Left ventricle myocardium superior (tissue), 1 donor: ENCODE results near the gene TRIM65. TPM values are rescaled to one million over a fixed set of nuclear protein-coding genes. Genes with fewer than 3 reads are reported as not detected.
"Not testable (repeated sequence)": the region's sequence is repeated elsewhere in the genome, so short reads cannot be mapped to it uniquely, and the experiment has no call there.

ENCODE experiments used
- ATAC-seq: fragments of 200-7000 bp; cut with Tn5 transposase; one replicate; pipeline ENCODE4 v1.9.1; 2020; ENCODE audit warnings: mild to moderate bottlenecking, moderate library complexity
- DNase-seq: peaks from one replicate; pipeline ENCODE4 v3.0.0-alpha.2; 2020
- intact Hi-C: fragments of 100-400 bp; cut with micrococcal nuclease; formaldehyde crosslinking; loops from one replicate; pipeline ENCODE4 v1.11.0; 2022
- total RNA-seq: library from RNA; stranded (reverse); fragmentation: NEBNext Ultra II Directional; extraction: Animal tissue kit (Norgen Biotek cat#: 25700); gene quantifications from one replicate; pipeline ENCODE4 v1.2.1, GENCODE V29; 2021
- donor health status: DM: no; HTN: yes; CAD: no; lungs with severe emphysema.

The TRIM65 gene
- total RNA-seq, 1 donor from 2014 or later, result 11.4 TPM

DNA sequence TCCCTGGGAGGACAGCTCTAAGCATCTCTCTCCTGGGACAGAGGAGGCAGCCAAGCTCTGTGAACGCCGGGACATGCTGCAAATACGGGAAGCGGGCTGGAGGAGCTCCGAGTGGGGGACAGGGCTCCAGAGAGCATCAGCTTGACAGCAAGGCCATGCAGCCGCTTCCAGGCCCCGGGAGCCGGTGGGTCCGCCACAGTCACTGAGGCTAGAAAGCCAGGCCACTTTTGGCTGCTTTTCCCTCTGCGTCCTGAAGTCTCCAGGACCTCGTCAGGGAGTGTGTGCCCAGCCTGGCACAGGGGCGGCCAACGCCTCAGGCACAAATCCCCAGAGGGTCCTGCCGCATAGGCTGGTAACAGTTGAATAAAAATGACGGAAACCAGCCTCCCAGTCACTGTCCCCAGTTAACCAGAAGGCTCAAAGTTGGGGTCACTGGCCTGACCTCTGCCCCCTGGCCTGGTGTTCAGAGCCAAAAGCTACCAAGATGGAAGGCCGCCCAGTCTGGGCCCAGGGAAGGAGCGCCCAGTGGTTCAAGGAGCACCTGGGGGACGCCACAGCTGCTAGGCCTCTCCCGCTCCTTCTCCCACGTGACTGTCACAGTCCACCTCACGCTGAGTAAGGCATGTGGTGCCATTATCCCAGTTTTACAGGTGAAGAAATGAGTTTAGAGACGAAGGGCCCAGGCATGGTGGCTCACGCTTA is 3.2 kb upstream of the TRIM65 start:
- no peak for DNase-seq
- ATAC-seq, result no peak
- intact Hi-C loops, result loop anchor here (10.0 kb wide), 1 partner anchor 105 kb away; the partner anchor contains the start of gene CDK3

DNA sequence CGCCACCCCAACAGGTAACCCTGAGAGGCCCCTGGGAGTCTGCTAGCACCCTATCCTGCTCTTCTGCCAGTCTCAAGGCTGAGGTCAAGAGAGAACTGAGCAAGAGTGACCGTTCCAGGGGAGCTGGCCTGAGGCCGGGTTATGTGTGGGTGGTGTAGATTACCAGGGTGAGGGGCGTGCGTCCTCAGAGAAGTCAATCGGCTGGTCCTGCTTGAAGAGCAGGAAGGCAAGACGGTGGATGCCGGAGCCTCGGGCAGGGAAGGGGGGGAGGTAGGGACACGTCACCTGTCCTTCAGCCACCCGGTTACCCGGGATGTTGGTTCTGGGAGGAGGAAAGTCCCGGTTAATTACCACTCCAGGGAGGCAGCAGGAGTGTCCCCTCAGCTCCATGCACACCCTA is 2.6 kb upstream of the TRIM65 start:
- ATAC-seq, result no peak
- intact Hi-C loops, result no loop called here
- DNase-seq, result no peak

DNA sequence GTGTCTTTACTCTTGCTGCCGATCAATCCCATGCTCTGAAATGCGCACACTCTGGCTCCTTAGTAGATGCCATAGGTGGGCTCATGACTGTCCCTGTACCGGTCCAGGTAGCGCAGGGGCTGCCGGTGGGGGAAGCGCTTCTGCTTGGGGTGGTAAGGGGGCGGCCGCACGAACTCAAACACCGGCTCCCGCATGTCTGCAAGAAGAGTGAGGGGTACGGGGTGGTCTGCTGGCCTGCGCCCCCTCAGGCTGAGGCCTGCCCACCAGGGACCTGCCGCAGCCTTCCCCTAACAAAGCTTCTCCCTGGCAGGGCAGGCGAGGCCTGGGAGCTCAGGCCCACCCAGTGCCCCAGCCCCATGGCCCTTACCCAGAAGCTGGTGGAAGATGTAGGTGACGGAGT is 2.0 kb upstream of the TRIM65 start:
- intact Hi-C loops, result no loop called here
- DNase-seq (no peak), ATAC-seq (no peak)

DNA sequence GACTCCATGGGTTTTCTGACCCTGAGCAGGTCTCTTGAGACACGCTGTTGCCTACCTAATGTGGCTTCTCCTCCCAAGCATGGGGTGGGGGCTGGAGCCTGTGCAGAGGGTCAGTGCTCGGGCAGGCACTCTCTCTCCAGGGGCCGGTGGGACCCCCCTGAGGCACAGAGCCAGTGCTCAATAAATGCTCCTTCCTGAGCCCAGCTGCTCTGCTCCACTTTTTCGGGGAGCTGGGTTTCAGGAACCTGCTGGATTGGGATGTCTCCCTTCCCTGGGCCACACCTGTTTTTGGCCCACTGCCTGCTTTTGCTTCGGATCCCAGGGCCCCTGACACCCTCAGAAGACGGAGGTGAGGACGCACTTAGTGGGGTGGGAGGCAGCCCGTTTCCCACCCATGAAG is 1.3 kb upstream of the TRIM65 start:
- ATAC-seq (no peak), DNase-seq (no peak)
- intact Hi-C loops, result no loop called here

DNA sequence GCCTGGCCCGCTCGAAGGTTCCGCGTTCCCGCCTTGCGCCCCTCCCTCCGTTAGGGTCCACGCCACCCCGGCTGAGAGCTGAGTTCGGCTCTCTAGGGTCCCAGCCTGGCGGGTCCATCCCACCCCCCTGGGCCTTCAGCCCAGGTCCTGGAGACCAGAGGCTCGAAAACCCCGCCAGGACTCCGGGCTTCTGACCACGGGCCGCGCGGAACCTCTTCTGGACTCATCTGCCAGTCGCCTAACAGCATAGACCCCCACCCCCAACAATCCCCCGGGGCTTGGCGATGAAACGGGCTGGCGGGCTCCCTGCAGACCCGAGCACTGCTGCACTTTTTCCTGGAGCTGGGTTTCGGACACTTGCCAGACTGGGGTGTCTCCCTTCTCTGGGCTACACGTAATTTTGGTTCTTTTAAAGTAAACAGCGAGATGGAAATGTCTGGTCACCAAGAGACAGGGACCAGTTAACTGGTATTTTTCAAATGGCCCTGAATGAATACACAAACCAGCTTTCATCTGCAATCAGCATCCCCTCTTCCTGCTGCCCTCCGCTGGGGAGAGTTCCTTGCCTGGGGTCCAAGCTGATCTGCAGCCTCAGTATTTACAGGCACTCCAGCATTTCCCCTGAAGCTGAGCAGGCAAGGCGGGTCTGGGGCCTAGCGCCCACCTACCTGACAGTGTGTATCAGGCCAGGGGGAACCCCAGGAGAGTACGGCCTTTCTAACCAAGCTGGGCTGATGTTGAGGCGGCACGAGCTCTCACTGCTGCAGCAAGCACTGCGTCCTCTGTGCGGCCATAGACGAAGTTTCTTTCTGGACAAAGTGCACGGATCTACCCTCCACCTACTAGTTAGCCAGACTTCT is 639 bp upstream of the TRIM65 start:
- ATAC-seq (no peak), DNase-seq (no peak)
- intact Hi-C loops, result no loop called here

DNA sequence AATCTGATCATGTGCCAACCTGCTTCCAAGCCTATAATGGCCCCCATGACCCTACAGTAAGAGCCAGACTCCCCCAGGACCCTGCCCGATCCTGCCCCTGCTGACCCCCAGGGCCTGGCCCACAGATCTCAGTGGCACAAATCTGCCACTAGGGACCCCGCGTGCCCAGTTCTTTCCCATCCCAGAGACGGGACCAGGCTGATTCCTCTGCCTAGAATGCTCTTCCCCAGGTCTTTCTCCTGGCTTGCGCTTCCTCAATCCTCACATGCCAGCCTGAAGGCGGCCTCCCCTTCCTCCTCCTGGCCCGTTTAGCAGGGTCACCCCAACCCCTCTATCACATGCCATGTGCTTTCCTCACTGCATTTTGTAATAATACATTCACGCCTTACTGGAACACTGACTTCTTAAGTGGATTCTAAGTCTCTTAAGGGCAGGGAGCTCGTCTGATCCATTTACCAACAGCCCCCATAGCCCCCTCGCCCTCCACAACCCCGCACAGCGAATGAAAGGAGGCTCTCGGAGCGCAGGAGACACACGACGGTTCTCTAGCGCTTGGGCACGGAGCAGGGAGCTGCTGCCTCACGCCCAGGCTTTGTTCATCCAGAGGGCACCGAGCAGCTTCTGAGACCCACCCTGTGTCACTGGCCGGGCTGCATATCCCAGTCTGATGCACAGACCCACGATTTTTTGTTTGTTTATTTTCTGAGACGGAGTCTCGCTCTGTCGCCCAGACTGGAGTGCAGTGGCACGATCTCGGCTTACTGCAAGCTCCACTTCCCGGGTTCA is 1.2 kb downstream of the TRIM65 start:
- DNase-seq (peak; percentile 34), ATAC-seq (no peak)
- intact Hi-C loops, result no loop called here

DNA sequence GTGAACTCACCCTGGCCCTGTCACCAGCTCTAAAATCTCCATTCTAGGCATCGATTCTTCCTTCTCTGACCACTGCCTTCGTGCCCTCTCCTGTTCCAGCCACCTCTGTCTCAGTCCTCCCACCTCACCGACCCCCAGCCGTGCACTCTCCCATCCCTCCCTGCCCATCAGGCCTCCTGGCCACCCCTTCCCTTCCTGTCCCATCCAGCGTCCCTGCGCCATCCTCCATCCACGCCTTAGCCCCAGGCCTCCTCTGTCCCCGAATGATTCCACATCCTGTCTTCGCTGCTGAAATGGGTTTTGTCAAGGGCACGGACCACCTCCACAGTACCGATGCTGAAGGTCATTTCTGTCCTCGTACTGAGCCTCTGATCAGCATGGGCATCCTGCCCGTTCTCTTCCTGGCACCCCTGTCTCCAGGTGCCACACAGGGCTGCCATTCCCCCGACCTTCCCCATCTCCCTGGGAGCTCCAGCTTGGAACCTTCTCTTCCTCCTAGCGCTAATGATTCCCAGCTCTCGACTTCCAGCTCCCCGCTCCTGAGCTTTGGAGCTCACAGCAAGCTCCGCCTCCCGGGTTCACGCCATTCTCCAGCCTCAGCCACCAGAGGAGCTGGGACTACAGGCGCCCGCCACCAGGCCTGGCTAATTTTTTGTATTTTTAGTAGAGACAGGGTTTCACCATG is 2.6 kb downstream of the TRIM65 start:
- intact Hi-C loops, result no loop called here
- ATAC-seq, result no peak
- DNase-seq, result peak; percentile 45

DNA sequence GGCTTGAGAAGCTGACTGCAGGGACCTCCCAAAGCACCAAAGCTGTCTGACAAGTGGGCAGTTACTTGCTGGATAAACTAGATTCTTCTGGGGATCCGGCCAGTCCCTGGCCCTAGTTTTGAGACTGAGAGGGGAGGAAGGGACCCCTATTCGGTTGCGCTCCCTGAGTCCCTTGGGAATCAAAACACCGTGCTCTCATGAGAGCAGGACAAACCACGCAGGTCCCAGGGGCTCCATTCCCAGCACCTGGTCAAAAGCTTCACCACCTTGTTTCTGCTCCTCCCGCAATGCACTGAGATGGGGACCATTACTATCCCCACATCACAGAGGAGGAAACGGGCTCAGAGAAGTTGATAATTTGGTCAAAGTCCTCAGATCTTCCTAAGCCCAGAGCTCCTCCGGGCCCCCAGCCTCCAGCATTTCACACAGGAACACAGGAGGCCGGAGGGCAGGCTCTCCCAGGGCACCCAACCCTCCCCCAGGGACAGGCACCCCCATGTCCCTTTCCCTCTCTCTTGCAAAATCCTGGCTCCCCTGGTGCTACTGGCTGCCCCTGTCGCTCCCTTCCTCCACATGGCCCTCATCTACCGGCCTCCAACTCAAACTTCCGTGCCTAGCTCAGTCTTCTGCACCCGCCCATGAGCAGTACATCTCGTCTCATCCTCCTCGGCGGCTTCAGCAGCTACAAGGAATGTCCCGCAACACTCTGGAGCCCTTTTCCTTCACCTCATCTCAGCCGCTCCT is 3.3 kb downstream of the TRIM65 start:
- intact Hi-C loops, result no loop called here
- DNase-seq (no peak), ATAC-seq (no peak)

DNA sequence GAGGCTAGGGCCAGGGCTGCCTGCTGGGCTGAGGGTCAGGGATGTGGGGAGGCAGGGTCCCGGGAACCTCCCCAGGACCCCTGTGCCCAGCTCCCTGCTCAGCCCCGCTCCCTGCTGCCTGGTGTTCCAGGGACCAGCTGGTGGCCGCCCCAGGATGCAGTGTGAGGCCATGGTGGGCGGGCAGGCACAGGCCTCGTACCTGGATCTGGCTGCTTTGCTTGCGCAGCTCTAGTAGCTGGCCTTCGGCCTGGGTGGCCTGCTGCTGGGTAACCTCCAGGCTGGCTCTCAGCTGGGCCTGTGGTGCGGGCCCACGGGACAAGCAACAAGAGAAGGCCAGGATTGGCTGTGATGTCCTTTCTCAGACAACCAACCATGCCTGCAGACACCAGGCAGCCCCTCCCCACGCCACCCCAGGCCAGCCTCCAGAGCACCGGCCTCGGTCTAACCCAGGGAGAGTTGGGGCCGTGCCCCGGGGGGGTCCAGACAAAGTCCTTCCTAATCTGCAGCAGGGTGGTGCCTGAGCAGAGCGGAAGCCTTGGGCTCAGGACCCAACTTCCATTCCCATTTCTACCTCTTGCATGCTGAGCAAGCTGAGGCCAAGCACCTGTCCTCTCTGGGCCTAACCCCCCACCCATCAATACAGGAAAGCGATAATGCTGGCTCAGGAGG is 4.1 kb downstream of the TRIM65 start:
- intact Hi-C loops, result no loop called here
- ATAC-seq (no peak), DNase-seq (no peak)

DNA sequence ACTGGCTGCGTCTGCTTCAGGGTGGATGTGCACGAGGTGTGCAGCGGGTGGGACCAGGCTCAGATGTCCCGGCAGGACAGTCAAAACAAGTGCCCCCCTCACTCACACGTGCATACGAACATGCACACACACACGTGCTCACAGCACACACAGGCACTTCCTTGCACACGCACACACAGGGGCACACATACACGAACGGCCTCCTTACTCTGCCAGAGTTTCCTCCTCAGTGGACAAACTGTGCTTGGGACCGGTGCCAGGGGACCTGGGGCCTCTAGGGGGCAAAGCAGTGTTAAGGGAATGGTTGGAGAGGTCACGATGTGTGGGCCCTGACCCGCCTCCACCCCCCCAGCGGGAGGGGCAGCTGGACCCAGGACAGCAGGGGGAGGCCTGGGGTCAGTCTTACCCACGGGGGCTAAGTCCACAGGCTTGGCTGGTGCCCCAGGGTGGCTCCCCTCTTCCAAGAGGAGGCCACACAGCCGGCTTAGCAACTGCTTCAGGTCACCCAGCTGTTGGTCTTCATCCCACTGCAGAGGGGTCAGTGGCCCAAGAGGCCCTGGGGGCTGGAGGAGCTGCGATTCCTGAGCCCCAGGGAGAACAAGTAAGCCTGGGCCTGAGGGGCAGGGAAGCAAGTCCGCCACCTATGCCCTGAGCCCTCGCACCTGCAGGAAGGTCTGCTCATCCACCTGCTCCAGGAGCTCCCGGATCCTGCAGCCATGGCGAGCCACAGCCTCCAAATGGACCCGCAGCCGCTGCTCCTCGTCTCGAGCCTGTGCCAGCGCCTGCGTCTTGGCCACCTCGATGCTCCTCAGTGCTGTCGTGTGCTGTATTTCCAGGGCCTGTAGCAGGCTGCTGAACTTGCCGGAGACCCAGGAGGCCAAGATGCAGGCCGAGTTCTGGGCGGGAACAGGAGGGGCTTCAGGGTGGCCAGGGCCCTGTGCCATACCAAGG is 4.9 kb downstream of the TRIM65 start:
- intact Hi-C loops, result no loop called here
- DNase-seq, result no peak
- ATAC-seq, result no peak

DNA sequence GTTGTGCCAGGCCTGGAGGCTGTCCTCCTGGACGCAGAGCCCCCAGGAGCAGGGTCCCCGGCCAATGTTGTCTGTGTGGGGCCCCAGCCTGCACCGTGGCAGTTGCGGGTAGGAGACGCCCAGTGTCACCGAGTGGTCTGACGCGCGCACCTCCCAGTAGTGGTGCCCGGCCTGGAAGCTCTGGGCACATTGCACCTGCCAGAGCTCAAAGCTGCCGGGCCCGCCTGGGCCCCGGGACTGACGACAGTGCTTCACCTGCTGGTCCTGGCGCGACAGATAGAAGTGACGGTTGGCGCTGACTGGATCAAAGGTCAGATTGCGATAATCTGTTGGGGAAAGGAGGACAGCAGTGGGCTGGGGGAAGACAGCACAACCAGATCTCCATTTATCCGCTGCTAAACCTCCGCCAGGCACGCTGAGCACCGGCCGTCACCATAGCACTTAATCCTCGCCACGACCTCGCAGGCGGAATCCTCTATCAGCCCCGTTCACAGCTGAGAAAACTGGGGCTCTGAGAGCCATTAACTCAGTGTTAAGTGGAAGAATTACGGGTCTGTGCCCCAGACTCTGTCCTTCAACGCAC is 5.6 kb downstream of the TRIM65 start:
- ATAC-seq, result no peak
- intact Hi-C loops, result no loop called here

DNA sequence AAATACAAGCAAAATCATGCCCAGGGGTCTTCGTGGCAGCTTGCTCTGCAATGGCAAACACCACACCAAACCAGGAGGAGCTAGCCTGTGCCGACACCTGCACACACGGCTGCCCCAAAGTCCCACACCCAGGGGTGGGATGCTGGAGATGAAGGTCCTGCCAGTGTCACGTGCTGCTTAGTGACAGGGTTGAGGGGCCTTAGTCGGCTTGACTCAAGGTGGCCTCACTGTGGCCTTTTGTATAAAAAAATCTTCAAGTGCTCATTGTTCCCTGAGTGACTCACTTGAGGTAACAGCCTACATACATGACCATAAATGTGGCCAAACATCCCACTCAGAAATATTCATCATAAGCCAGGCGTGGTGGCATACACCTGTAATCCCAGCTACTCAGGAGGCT is 7.3 kb downstream of the TRIM65 start:
- DNase-seq, result no peak
- ATAC-seq, result no peak
- intact Hi-C loops, result no loop called here

More for the DNA sequence above, 5.6 kb downstream of the TRIM65 start:
- no peak for DNase-seq

DNA sequence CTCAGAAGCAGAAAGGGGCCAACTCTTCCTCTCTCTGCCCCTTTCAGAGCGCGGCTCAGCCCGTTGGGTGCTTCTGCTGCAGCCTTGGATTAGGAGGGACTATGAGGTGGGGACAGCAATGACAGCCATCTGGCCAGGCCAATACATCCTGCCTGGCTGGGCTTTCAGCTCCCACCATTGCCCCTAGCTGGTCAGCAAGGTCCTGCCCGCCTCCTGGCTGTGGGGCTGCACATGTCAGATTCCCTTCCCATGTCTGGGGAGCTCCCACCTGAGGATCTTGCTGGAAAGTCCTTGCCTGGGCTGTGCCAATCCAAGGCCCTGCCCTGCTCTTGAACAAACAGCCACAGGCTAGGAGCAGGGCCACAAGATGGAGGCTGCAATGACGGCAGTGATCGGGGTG is 8.3 kb downstream of the TRIM65 start:
- ATAC-seq, result no peak
- intact Hi-C loops, result no loop called here
- DNase-seq, result no peak

DNA sequence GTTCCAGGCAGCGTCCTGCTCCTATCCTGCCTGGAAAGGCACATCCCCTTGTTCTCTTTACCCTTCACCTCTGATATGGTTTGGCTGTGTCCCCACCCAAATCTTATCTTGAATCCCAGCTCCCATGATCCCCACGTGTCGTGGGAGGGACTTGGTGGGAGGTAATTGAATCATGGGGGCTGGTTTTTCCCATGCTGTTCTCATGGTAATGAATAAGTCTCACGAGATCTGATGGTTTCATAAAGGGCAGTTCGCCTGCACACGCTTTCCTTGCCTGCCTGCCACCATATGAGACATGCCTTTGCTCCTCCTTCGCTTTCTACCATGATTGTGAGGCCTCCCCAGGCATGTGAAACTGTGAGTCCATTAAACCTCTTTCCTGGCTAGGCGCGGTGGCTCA is 10.9 kb downstream of the TRIM65 start:
- DNase-seq, ATAC-seq, intact Hi-C loops: not testable (repeated sequence)

DNA sequence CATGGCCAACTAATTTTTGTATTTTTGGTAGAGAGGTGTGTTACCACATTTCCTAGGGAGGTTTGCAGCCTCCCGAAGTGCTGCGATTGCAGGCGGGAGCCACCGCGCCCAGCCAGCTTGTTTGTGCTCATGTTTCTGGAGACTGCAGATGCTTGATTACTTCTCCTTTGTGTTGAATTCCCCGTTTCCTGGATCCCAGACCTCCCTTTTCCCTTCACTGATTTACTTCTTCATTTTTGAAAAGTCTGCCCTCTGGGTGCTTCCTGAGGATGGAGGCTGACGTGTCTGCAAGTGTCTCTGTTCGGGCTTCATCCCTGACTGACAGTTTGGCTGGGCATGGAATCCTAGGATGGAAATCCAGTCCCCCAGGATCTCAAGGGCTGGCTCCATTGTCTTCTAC is 11.3 kb downstream of the TRIM65 start:
- ATAC-seq (no peak), DNase-seq (no peak)
- intact Hi-C loops, result no loop called here

DNA sequence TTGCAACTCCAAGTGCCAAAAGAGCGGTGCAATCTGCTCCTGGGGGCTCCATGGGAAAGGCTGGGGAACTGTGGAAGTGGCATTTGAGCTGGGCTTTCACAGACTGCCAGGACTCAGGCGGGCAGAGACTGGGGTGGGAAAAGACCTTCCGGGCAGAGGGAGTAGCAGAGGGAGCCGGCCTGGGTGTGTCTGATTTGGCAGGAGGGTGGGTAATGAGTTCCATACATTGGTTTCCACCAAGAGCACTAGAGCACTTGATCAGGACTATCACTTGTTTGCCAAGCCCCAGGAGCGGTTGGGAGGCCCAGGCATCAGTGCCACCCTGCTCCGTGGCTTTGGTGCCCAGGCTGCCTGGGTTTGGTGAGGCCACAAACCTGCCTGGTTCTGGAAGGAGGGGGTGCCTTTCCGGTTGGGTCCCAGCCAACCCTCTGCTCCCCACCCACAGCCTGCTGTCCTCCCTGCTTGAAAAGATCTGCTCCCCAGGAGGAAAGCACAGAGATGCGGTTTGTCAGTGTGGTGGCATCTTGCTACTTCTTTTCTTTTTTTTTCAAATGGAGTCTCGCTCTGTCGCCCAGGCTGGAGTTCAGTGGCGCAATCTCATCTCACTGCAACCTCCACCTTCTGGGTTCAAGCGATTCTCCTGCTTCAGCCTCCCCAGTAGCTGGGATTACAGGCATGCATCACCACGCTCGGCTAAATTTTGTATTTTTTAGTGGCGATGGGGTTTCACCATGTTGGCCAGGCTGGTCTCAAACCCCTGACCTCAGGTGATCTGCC is 14.9 kb downstream of the TRIM65 start:
- DNase-seq (no peak), ATAC-seq (no peak)
- intact Hi-C loops, result no loop called here
